GM18519 (cell line): ENCODE results near the gene SP100.
"Not testable (repeated sequence)": the region's sequence is repeated elsewhere in the genome, so short reads cannot be mapped to it uniquely, and the experiment has no call there.

ENCODE experiments used
- ATAC-seq: cut with Tn5 transposase; IDR thresholded peaks from one replicate; pipeline ENCODE4 v1.9.1; 2021; ENCODE audit warnings: mild to moderate bottlenecking, moderate library complexity; ENCODE audit not compliant: unreplicated experiment, low FRiP score

Gene SP100

GRCh38 chr2:230418341-230419016, 2.5 kb downstream of the SP100 start:
- ATAC-seq, result no peak

- ATAC-seq, result no peak
These were observed 3.2 kb downstream of the SP100 start for GRCh38 chr2:230419181-230419580.

- no peak for ATAC-seq
These were observed 6.1 kb downstream of the SP100 start for GRCh38 chr2:230422149-230422548.

GRCh38 chr2:230423851-230424458, 8.0 kb downstream of the SP100 start:
- no peak for ATAC-seq

- no peak for ATAC-seq
These were observed 9.4 kb downstream of the SP100 start for GRCh38 chr2:230425377-230425776.

- ATAC-seq, result no peak
These were observed 13.5 kb downstream of the SP100 start for GRCh38 chr2:230429513-230429912.

- ATAC-seq, result no peak
These were observed 15.2 kb downstream of the SP100 start for GRCh38 chr2:230430957-230431910.

- ATAC-seq, result no peak
These were observed 18.8 kb downstream of the SP100 start for GRCh38 chr2:230434677-230435324.

GRCh38 chr2:230435431-230435830, 19.4 kb downstream of the SP100 start:
- ATAC-seq, result no peak

GRCh38 chr2:230439121-230439520, 23.1 kb downstream of the SP100 start:
- ATAC-seq, result not testable (repeated sequence)

GRCh38 chr2:230439590-230439989, 23.6 kb downstream of the SP100 start:
- ATAC-seq, result no peak

- ATAC-seq, result no peak
These were observed 25.4 kb downstream of the SP100 start for GRCh38 chr2:230441227-230441897.

- no peak for ATAC-seq
These were observed 27.5 kb downstream of the SP100 start for GRCh38 chr2:230443541-230443940.

GRCh38 chr2:230444832-230445231, 28.8 kb downstream of the SP100 start:
- ATAC-seq, result no peak

GRCh38 chr2:230447036-230447435, 31.0 kb downstream of the SP100 start:
- ATAC-seq, result no peak

- peak; percentile 67 for ATAC-seq
These were observed 31.8 kb downstream of the SP100 start for GRCh38 chr2:230447455-230448451.

- no peak for ATAC-seq
These were observed 34.0 kb downstream of the SP100 start for GRCh38 chr2:230449901-230450467.

GRCh38 chr2:230453006-230453405, 37.0 kb downstream of the SP100 start:
- no peak for ATAC-seq
